ENCODE measurements around the gene TBC1D3C. TPM values are rescaled to one million over a fixed set of nuclear protein-coding genes. Genes with fewer than 3 reads are reported as not detected.
"Not testable (repeated sequence)": the region's sequence is repeated elsewhere in the genome, so short reads cannot be mapped to it uniquely, and the experiment has no call there.

Gene TBC1D3C
- 1 to 10 TPM; 4.3 to 5.8 TPM for total RNA-seq
- polyA plus RNA-seq, result not detected
- 0 reads per million in 6 experiments for total RNA-seq

- H3K27ac Mint-ChIP-seq, ATAC-seq, H3K4me3 Mint-ChIP-seq, H3K4me1 Mint-ChIP-seq, POLR2A ChIA-PET, DNase-seq, H3K27me3 Mint-ChIP-seq, H3K9me3 Mint-ChIP-seq, H3K36me3 Mint-ChIP-seq: not testable (repeated sequence)
These were observed at the start of gene TBC1D3C for GRCh38 chr17:38068534-38068933. Gene TBC1D3C (minus strand): TSS chr17:38068634. CDS start chr17:38067066, 1,568 bp downstream.

GRCh38 chr17:38099262-38099661 is 30.8 kb upstream of the TBC1D3C start:
- H3K36me3 Mint-ChIP-seq, H3K4me3 Mint-ChIP-seq, DNase-seq, ATAC-seq, H3K27ac Mint-ChIP-seq, H3K9me3 Mint-ChIP-seq, POLR2A ChIA-PET, H3K4me1 Mint-ChIP-seq, H3K27me3 Mint-ChIP-seq: not testable (repeated sequence)

- DNase-seq, H3K9me3 Mint-ChIP-seq, H3K4me3 Mint-ChIP-seq, POLR2A ChIA-PET, H3K27me3 Mint-ChIP-seq, H3K36me3 Mint-ChIP-seq, H3K27ac Mint-ChIP-seq, H3K4me1 Mint-ChIP-seq: not testable (repeated sequence)
- peak in 1 of 2 donors; percentile 25 for ATAC-seq
These were observed 25.7 kb upstream of the TBC1D3C start for GRCh38 chr17:38094059-38094694.

- H3K9me3 Mint-ChIP-seq, H3K4me3 Mint-ChIP-seq, H3K4me1 Mint-ChIP-seq, H3K36me3 Mint-ChIP-seq, POLR2A ChIA-PET, H3K27me3 Mint-ChIP-seq, H3K27ac Mint-ChIP-seq, ATAC-seq, DNase-seq: not testable (repeated sequence)
These were observed 19.7 kb upstream of the TBC1D3C start for GRCh38 chr17:38088120-38088519.

- H3K27ac Mint-ChIP-seq, POLR2A ChIA-PET, DNase-seq, H3K27me3 Mint-ChIP-seq, H3K9me3 Mint-ChIP-seq, H3K36me3 Mint-ChIP-seq, H3K4me1 Mint-ChIP-seq, H3K4me3 Mint-ChIP-seq, ATAC-seq: not testable (repeated sequence)
These were observed 18.9 kb upstream of the TBC1D3C start for GRCh38 chr17:38087344-38087743.

Other genes with a start within 250 kb of the TBC1D3C start
- gene TBC1D3K, start 144.2 kb downstream of the TBC1D3C start, total RNA-seq, result not detected
- not detected for gene TBC1D3K, start 144.2 kb downstream of the TBC1D3C start, polyA plus RNA-seq
- 10 to 100 TPM; 19.9 to 21.7 TPM for gene TBC1D3L, start 79.6 kb downstream of the TBC1D3C start, total RNA-seq
- 1 to 10 TPM in 1 of 3 donors, under 1 TPM in 2; 0.14 to 1.2 (median 0.23) TPM for gene TBC1D3L, start 79.6 kb downstream of the TBC1D3C start, polyA plus RNA-seq
- 1 to 10 TPM; 2.9 to 3.5 TPM for gene TBC1D3D, start 64.7 kb downstream of the TBC1D3C start, total RNA-seq
- gene TBC1D3D, start 64.7 kb downstream of the TBC1D3C start, polyA plus RNA-seq, result not detected
- gene TBC1D3E, start 59.3 kb upstream of the TBC1D3C start, total RNA-seq, result not detected
- gene TBC1D3E, start 59.3 kb upstream of the TBC1D3C start, polyA plus RNA-seq, result not detected
- 1 to 10 TPM in 1 of 2 experiments, not detected in 1; 2.5 TPM for gene TBC1D3, start 123.9 kb upstream of the TBC1D3C start, total RNA-seq
- gene TBC1D3, start 123.9 kb upstream of the TBC1D3C start, polyA plus RNA-seq, result not detected
- gene MRPL45, start 228.5 kb upstream of the TBC1D3C start, total RNA-seq, result 10 to 100 TPM; 23.8 to 24.0 TPM
- 10 to 100 TPM; 21.6 to 34.7 (median 26.0) TPM for gene MRPL45, start 228.5 kb upstream of the TBC1D3C start, polyA plus RNA-seq

Data from naive thymus-derived CD8-positive, alpha-beta T cell (primary cell).